ENCODE data around the gene SNRNP25. TPM values are rescaled to one million over a fixed set of nuclear protein-coding genes. Genes with fewer than 3 reads are reported as not detected.
A peak's percentile ranks its signal among the peaks of the same experiment; 100 is the strongest.

Gene SNRNP25
- polyA plus RNA-seq, 3 donors = 18.5 to 32.2 (median 31.6) TPM

DNA sequence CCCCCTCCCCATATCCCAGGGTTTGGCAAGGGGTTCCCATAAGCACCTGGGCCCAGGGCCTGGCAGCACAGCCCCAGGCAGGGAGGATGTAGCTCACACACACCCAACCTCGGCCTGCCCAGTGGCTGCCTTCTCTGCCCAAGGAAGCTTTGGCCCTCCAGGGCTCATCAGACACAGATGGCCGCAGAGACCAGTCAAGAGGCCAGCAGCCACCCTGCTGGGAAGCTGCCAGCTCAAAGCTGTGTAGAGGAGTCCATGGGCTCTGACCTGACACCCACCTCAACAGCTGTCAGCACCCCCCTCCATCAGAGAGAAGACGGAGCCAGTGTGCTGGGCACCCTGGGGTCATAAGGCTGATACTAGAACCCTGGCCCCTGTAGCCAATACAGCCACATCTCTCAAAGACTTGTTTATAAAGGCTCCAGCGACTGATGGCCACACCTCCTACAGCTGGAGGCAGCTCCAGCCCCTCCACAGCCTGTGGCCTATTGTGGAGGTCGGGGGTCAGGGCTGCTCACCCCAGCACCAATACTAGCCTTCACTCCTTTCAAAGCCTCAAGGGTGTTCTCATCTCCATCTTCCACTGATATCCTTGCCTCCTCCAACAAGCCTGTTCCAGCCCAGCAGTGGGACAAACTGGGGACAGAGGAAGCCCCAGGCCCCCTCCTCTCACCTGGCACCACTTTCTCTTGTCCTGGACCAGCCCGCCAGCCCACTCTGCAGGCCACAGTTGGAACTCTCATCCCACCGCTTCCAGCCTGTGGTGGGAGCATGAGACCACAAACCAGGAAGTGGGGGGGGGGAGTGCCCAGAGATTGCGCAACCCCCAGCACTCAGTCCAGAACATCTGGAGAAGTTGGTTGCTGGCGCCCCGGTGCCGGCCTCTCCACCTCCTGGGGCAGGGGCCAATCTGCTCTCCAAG lies 22.2 kb downstream of the SNRNP25 start:
- Mint-ChIP-seq H3K4me1 (peaks cover 42% of the 10 kb centered on the region), H3K4me3 (peak overlapping the region; percentile 49 to 85), H3K27me3 (ENCODE audit: low read depth in 3 of 3) (peaks cover 37 to 50% (median 39%) of the 10 kb centered on the region in 3 donors), H3K36me3 (peaks cover 16 to 17% of the 10 kb centered on the region in 2 donors), H3K9me3 (peaks cover 0 to 9% (median 4%) of the 10 kb centered on the region in 7 donors), H3K27ac (peak overlapping the region in 3 of 7 donors; percentile 50 to 83 (median 69))
- H2AFZ ChIP-seq (ENCODE audit: insufficient read depth, low read depth, low read length, poor library complexity, severe bottlenecking) = no peak overlapping the region
- intact Hi-C loops (cut with micrococcal nuclease) = no loop called here
- H3K27ac ChIP-seq (ENCODE audit: low read depth in 1 of 2, low read length in 2 of 2) = no peak overlapping the region
- DNase-seq = peak; percentile 46 to 74 (median 71)
- no peaks in the 10 kb centered on the region for H4K20me1 ChIP-seq (ENCODE audit: insufficient read depth, low read length)
- 43% methylated on average over 3 of the region's 11 CpGs for WGBS (ENCODE audit: insufficient coverage)
- peak overlapping the region; percentile 98 for H3K4me2 ChIP-seq (replicated peaks; ENCODE audit: extremely low read depth, low read length, poor library complexity, severe bottlenecking)
- peaks cover 13 to 41% of the 10 kb centered on the region in 2 donors for H3K27me3 ChIP-seq (ENCODE audit: control insufficient read depth in 2 of 2, insufficient read depth in 2 of 2, low read length in 2 of 2)
- H3K9me3 ChIP-seq (replicated peaks in 1 of 2; ENCODE audit: control insufficient read depth in 1 of 2, insufficient read depth in 1 of 2, low read length in 2 of 2) = peaks cover 0 to 6% of the 10 kb centered on the region in 2 donors
- peak overlapping the region in 1 of 3 experiments; percentile 87 for H3K4me3 ChIP-seq (replicated peaks in 1 of 3; ENCODE audit: low read depth in 2 of 3, low read length in 3 of 3)
- peaks cover 8 to 10% of the 10 kb centered on the region in 2 donors for H3K36me3 ChIP-seq (replicated peaks in 1 of 2; ENCODE audit: control insufficient read depth in 1 of 2, insufficient read depth in 2 of 2, low read length in 2 of 2)
- H3K4me1 ChIP-seq (ENCODE audit: control insufficient read depth in 1 of 2, insufficient read depth in 2 of 2, low read length in 2 of 2) = peaks cover 32 to 40% of the 10 kb centered on the region in 2 donors
- peaks cover 8% of the 10 kb centered on the region for H3K79me2 ChIP-seq (ENCODE audit: insufficient read depth, low read length)
- no peak overlapping the region for H3K9ac ChIP-seq (ENCODE audit: insufficient read depth, low read length, poor library complexity, severe bottlenecking)
- TF ChIP-seq, protein P1, sequence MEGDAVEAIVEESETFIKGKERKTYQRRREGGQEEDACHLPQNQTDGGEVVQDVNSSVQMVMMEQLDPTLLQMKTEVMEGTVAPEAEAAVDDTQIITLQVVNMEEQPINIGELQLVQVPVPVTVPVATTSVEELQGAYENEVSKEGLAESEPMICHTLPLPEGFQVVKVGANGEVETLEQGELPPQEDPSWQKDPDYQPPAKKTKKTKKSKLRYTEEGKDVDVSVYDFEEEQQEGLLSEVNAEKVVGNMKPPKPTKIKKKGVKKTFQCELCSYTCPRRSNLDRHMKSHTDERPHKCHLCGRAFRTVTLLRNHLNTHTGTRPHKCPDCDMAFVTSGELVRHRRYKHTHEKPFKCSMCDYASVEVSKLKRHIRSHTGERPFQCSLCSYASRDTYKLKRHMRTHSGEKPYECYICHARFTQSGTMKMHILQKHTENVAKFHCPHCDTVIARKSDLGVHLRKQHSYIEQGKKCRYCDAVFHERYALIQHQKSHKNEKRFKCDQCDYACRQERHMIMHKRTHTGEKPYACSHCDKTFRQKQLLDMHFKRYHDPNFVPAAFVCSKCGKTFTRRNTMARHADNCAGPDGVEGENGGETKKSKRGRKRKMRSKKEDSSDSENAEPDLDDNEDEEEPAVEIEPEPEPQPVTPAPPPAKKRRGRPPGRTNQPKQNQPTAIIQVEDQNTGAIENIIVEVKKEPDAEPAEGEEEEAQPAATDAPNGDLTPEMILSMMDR (IDR thresholded peaks at IDR 0.05) = no peak

DNA sequence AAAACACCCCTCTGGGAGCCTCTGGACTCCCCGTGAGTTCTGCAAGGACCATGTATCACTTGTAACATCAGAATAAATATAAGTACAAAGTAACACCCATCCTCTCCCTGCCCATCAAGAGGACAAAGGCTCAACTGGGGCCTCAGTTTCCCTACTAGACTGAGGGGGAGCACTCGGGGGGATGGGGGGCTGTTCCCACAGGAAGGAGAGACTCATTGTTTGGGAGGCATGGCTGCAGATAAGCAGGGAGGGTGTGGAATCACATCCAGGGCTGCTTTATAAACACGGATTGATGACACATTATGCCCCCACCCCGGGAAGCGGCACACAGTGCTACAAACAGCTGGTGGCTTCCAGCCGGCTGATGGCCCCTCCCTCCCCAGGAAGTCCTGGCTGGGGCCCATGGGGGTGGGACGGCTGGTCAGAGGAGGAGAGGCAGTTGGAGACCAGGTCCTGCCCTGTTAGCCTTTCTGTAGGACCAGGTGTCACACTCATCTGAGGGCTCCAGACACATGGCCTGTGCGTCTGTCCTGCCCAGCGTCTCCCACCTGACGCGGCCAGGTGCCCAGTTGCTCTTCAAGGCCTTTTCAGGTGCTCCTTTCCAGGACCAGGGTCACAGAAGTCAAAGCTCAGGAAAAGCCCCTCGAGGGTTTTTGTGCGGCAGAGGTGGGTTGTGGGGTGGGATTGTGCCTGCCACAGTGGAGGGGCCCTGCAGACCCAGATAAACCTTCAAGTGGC lies 23.1 kb downstream of the SNRNP25 start:
- Mint-ChIP-seq H3K27ac (peak overlapping the region in 3 of 7 donors; percentile 13 to 69 (median 53)), H3K4me3 (peak overlapping the region; percentile 75 to 85), H3K36me3 (peaks cover 16 to 21% of the 10 kb centered on the region in 2 donors), H3K27me3 (ENCODE audit: low read depth in 3 of 3) (peaks cover 28 to 41% (median 30%) of the 10 kb centered on the region in 3 donors), H3K9me3 (peaks cover 0 to 6% (median 3%) of the 10 kb centered on the region in 7 donors), H3K4me1 (peaks cover 43% of the 10 kb centered on the region)
- DNase-seq = no peak
- peak overlapping the region; percentile 89 for H2AFZ ChIP-seq (ENCODE audit: insufficient read depth, low read depth, low read length, poor library complexity, severe bottlenecking)
- peaks cover 9 to 10% of the 10 kb centered on the region in 2 donors for H3K36me3 ChIP-seq (replicated peaks in 1 of 2; ENCODE audit: control insufficient read depth in 1 of 2, insufficient read depth in 2 of 2, low read length in 2 of 2)
- peaks cover 32 to 40% of the 10 kb centered on the region in 2 donors for H3K4me1 ChIP-seq (ENCODE audit: control insufficient read depth in 1 of 2, insufficient read depth in 2 of 2, low read length in 2 of 2)
- peak overlapping the region in 1 of 2 donors; percentile 26 for H3K27ac ChIP-seq (ENCODE audit: low read depth in 1 of 2, low read length in 2 of 2)
- peak overlapping the region; percentile 83 for H3K9ac ChIP-seq (ENCODE audit: insufficient read depth, low read length, poor library complexity, severe bottlenecking)
- peaks cover 8% of the 10 kb centered on the region for H3K79me2 ChIP-seq (ENCODE audit: insufficient read depth, low read length)
- WGBS (ENCODE audit: insufficient coverage) = 12% methylated on average over 11 of the region's 13 CpGs
- H3K27me3 ChIP-seq (ENCODE audit: control insufficient read depth in 2 of 2, insufficient read depth in 2 of 2, low read length in 2 of 2) = peaks cover 9 to 33% of the 10 kb centered on the region in 2 donors
- peak overlapping the region; percentile 98 for H3K4me2 ChIP-seq (replicated peaks; ENCODE audit: extremely low read depth, low read length, poor library complexity, severe bottlenecking)
- intact Hi-C loops (cut with micrococcal nuclease) = no loop called here
- H3K4me3 ChIP-seq (replicated peaks in 1 of 3; ENCODE audit: low read depth in 2 of 3, low read length in 3 of 3) = peak overlapping the region in 2 of 3 experiments; percentile 73 to 87
- H4K20me1 ChIP-seq (ENCODE audit: insufficient read depth, low read length) = no peaks in the 10 kb centered on the region
- TF ChIP-seq, protein P1 (IDR thresholded peaks at IDR 0.05) = no peak
- peaks cover 0 to 6% of the 10 kb centered on the region in 2 donors for H3K9me3 ChIP-seq (replicated peaks in 1 of 2; ENCODE audit: control insufficient read depth in 1 of 2, insufficient read depth in 1 of 2, low read length in 2 of 2)

All from CD14-positive monocyte (primary cell).